Stimulated activated memory B cell treated with anti-CD40 and anti-IgM and Interleukin-4, amounts not matched to agents 10 μg/mL and 1 μg/mL and 100 μg/mL, for 72 hours (primary cell): ENCODE results near the gene TMEM141.
"Not testable (repeated sequence)": the region's sequence is repeated elsewhere in the genome, so short reads cannot be mapped to it uniquely, and the experiment has no call there.

Experiments used
- ATAC-seq: fragments of 150-1000 bp; cut with Tn5 transposase; 2 replicates; pipeline ENCODE4 v1.10.0; 2021
- H3K27ac Mint-ChIP-seq: one replicate; pipeline ENCODE4 v1.8.0; 2022; ENCODE audit warnings: mild to moderate bottlenecking, mixed read lengths
- H3K27me3 Mint-ChIP-seq: one replicate; pipeline ENCODE4 v1.8.0; 2022; ENCODE audit warnings: mixed read lengths
- H3K36me3 Mint-ChIP-seq: one replicate; pipeline ENCODE4 v1.8.0; 2022; ENCODE audit warnings: mixed read lengths
- H3K4me1 Mint-ChIP-seq: one replicate; pipeline ENCODE4 v1.8.0; 2022; ENCODE audit warnings: mixed read lengths
- H3K4me3 Mint-ChIP-seq: one replicate; pipeline ENCODE4 v1.8.0; 2022; ENCODE audit warnings: mild to moderate bottlenecking, moderate library complexity, mixed read lengths
- H3K9me3 Mint-ChIP-seq: one replicate; pipeline ENCODE4 v1.8.0; 2022; ENCODE audit warnings: mixed read lengths

Gene TMEM141

GRCh38 chr9:136751244-136751643 is 39.9 kb upstream of the TMEM141 start:
- no peak overlapping the region for H3K4me3 Mint-ChIP-seq
- no peaks in the 10 kb centered on the region for H3K27me3 Mint-ChIP-seq
- H3K27ac Mint-ChIP-seq = peak overlapping the region; percentile 86
- H3K4me1 Mint-ChIP-seq = peaks cover 46% of the 10 kb centered on the region
- ATAC-seq = no peak
- H3K9me3 Mint-ChIP-seq = peaks cover 24% of the 10 kb centered on the region
- peaks cover 15% of the 10 kb centered on the region for H3K36me3 Mint-ChIP-seq

DNA sequence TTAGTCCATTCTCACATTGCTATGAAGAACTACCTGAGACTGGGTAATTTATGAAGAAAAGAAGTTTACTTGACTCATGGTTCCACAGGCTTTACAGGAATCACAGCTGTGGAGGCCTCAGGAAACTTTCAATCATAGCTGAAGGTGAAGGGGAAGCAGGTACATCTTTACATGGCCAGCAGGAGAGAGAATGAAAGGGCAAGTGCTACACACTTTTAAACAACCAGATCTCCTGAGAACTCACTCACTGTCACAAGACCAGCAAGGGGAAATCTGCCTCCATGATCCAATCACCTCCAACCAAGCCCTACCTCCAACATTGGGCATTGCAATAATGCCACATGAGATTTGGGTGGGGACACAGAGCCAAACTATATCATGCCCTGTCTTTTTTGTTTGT is 39.3 kb upstream of the TMEM141 start:
- H3K36me3 Mint-ChIP-seq = peaks cover 15% of the 10 kb centered on the region
- no peak for ATAC-seq
- H3K27ac Mint-ChIP-seq = no peak overlapping the region
- peaks cover 44% of the 10 kb centered on the region for H3K4me1 Mint-ChIP-seq
- no peaks in the 10 kb centered on the region for H3K27me3 Mint-ChIP-seq
- H3K4me3 Mint-ChIP-seq = no peak overlapping the region
- H3K9me3 Mint-ChIP-seq = peaks cover 24% of the 10 kb centered on the region

GRCh38 chr9:136753371-136754058 is 37.6 kb upstream of the TMEM141 start:
- peaks cover 15% of the 10 kb centered on the region for H3K36me3 Mint-ChIP-seq
- no peaks in the 10 kb centered on the region for H3K27me3 Mint-ChIP-seq
- peaks cover 24% of the 10 kb centered on the region for H3K9me3 Mint-ChIP-seq
- no peak overlapping the region for H3K4me3 Mint-ChIP-seq
- no peak overlapping the region for H3K27ac Mint-ChIP-seq
- H3K4me1 Mint-ChIP-seq = peaks cover 34% of the 10 kb centered on the region
- no peak for ATAC-seq

GRCh38 chr9:136754059-136754572 is 37.0 kb upstream of the TMEM141 start:
- no peaks in the 10 kb centered on the region for H3K27me3 Mint-ChIP-seq
- no peak overlapping the region for H3K27ac Mint-ChIP-seq
- H3K4me1 Mint-ChIP-seq = peaks cover 28% of the 10 kb centered on the region
- H3K36me3 Mint-ChIP-seq = peaks cover 15% of the 10 kb centered on the region
- ATAC-seq = peak; percentile 0
- no peak overlapping the region for H3K4me3 Mint-ChIP-seq
- H3K9me3 Mint-ChIP-seq = peaks cover 24% of the 10 kb centered on the region

DNA sequence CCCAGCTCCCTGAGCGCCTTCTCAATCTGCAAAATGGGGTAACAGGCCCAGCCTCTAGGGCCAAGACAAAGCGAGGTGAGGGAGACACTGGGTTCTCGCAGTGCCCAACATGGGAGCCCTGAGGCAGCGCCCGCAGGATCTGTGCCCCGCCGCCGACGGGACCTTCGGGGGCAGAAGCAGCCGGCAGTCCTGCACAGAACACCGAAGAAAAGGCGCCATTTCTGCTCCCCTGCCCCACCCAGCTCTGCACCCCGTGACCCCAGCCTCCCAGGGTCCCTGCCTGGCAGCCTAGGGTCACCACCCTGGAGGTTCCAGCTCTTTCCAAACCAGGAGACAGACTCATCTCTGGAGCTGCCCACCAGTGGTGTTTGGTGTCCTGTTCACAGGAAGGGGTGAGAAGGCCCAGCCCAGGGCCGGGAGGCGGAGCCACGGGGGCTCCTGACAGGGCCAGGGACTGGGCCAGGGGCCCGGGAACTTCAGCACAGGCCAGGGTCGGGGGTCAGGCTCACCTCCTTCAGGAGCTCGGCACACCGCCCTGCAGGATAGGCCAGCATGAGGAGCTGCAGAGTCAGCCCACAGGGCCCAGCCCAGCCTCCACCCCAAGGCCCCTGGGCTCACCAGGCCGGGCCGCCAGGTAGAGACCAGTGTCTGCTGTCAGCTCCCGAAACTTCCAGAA is 36.4 kb upstream of the TMEM141 start:
- Mint-ChIP-seq H3K4me3 (no peak overlapping the region), H3K27me3 (no peaks in the 10 kb centered on the region), H3K36me3 (peaks cover 15% of the 10 kb centered on the region), H3K9me3 (peaks cover 24% of the 10 kb centered on the region), H3K27ac (no peak overlapping the region), H3K4me1 (peaks cover 27% of the 10 kb centered on the region)
- no peak for ATAC-seq

- H3K9me3 Mint-ChIP-seq = peaks cover 24% of the 10 kb centered on the region
- H3K36me3 Mint-ChIP-seq = peaks cover 15% of the 10 kb centered on the region
- not testable (repeated sequence) for H3K27me3 Mint-ChIP-seq, H3K27ac Mint-ChIP-seq, ATAC-seq, H3K4me3 Mint-ChIP-seq
- H3K4me1 Mint-ChIP-seq = peaks cover 27% of the 10 kb centered on the region
Observed at GRCh38 chr9:136755302-136756133, 35.6 kb upstream of the TMEM141 start.

GRCh38 chr9:136756134-136756438 is 35.1 kb upstream of the TMEM141 start:
- Mint-ChIP-seq H3K27me3 (no peaks in the 10 kb centered on the region), H3K4me3 (no peak overlapping the region), H3K36me3 (peaks cover 15% of the 10 kb centered on the region), H3K4me1 (peaks cover 27% of the 10 kb centered on the region), H3K27ac (no peak overlapping the region), H3K9me3 (peaks cover 18% of the 10 kb centered on the region)
- no peak for ATAC-seq

DNA sequence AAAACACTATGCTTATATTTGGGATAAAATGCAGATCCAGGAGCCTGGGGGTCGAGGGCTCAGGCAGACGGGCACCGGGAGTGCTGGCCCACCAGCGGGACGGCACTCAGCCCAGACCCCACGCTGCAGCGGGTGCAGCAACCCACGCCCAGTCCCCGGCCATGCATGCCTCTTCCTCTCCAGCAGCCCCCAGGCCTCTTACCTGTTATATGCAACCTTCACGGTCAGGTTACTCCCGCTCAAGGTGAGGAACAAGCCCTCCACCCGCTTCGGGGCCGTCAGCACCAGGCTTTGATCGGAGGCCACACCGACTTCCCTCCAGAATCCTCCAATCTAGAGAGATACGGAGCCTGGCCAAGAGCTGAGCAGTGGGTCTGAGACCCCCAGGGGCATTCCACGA is 34.3 kb upstream of the TMEM141 start:
- peaks cover 15% of the 10 kb centered on the region for H3K9me3 Mint-ChIP-seq
- no peak overlapping the region for H3K4me3 Mint-ChIP-seq
- H3K27me3 Mint-ChIP-seq = no peaks in the 10 kb centered on the region
- H3K4me1 Mint-ChIP-seq = peaks cover 29% of the 10 kb centered on the region
- no peak for ATAC-seq
- H3K27ac Mint-ChIP-seq = peak overlapping the region; percentile 53
- H3K36me3 Mint-ChIP-seq = peaks cover 15% of the 10 kb centered on the region

GRCh38 chr9:136757328-136757727 is 33.8 kb upstream of the TMEM141 start:
- no peaks in the 10 kb centered on the region for H3K27me3 Mint-ChIP-seq
- ATAC-seq = no peak
- H3K4me3 Mint-ChIP-seq = peak overlapping the region; percentile 43
- peaks cover 12% of the 10 kb centered on the region for H3K36me3 Mint-ChIP-seq
- peaks cover 14% of the 10 kb centered on the region for H3K9me3 Mint-ChIP-seq
- H3K27ac Mint-ChIP-seq = peak overlapping the region; percentile 53
- peaks cover 29% of the 10 kb centered on the region for H3K4me1 Mint-ChIP-seq

DNA sequence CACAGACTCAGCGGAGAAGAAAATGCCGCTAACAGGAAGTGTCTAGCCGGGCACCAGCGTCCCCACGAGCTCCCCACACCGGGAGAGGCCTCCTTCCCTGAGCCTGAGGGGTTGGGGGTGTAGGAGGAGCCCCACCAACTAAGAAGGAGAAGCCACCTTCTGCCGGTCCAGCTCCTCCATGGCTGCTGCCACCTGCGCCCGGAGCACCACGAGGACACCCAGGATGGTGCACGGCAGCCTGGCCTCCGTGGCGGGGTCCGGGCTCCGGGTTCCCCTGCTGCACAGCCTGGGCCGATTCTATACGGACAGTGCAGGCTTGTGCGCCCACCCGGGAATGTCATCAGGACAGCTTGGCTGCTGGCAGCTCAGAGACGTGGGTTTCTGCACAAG is 33.4 kb upstream of the TMEM141 start:
- peak overlapping the region; percentile 43 for H3K4me3 Mint-ChIP-seq
- peaks cover 8% of the 10 kb centered on the region for H3K36me3 Mint-ChIP-seq
- peak; percentile 4 for ATAC-seq
- H3K9me3 Mint-ChIP-seq = peaks cover 10% of the 10 kb centered on the region
- peak overlapping the region; percentile 53 for H3K27ac Mint-ChIP-seq
- H3K4me1 Mint-ChIP-seq = peaks cover 29% of the 10 kb centered on the region
- no peaks in the 10 kb centered on the region for H3K27me3 Mint-ChIP-seq

- H3K27ac Mint-ChIP-seq = peak overlapping the region; percentile 63
- no peak overlapping the region for H3K4me3 Mint-ChIP-seq
- ATAC-seq = no peak
- H3K9me3 Mint-ChIP-seq = peaks cover 10% of the 10 kb centered on the region
- peaks cover 29% of the 10 kb centered on the region for H3K4me1 Mint-ChIP-seq
- no peaks in the 10 kb centered on the region for H3K27me3 Mint-ChIP-seq
- H3K36me3 Mint-ChIP-seq = peaks cover 6% of the 10 kb centered on the region
Observed at GRCh38 chr9:136759001-136759400, 32.1 kb upstream of the TMEM141 start.

- H3K27me3 Mint-ChIP-seq = no peaks in the 10 kb centered on the region
- H3K36me3 Mint-ChIP-seq = peaks cover 6% of the 10 kb centered on the region
- peaks cover 29% of the 10 kb centered on the region for H3K4me1 Mint-ChIP-seq
- no peak overlapping the region for H3K4me3 Mint-ChIP-seq
- ATAC-seq = no peak
- H3K27ac Mint-ChIP-seq = peak overlapping the region; percentile 63
- H3K9me3 Mint-ChIP-seq = peaks cover 10% of the 10 kb centered on the region
Observed at GRCh38 chr9:136759436-136760325, 31.5 kb upstream of the TMEM141 start.

DNA sequence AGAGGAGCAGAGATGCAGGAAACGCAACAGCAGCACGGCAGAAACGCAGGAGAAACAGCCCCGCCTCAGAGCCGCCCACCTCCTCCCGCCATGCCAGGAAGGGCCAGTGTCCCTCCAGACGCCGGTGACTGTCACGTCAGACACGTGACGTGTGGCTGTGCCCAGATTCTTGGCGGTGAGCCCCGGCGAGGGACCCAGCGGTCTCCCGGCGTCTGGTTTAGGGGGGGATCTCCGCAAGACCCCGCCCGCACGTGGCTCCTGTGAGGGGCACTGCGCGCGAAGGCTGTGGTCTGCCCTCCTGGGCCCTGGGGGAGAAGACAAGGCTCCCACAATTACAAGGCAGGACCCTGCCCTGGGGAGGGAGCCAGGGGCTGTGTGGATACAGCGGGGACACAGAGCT is 30.7 kb upstream of the TMEM141 start:
- peaks cover 4% of the 10 kb centered on the region for H3K36me3 Mint-ChIP-seq
- no peaks in the 10 kb centered on the region for H3K27me3 Mint-ChIP-seq
- no peak overlapping the region for H3K4me3 Mint-ChIP-seq
- H3K4me1 Mint-ChIP-seq = peaks cover 33% of the 10 kb centered on the region
- peaks cover 8% of the 10 kb centered on the region for H3K9me3 Mint-ChIP-seq
- H3K27ac Mint-ChIP-seq = peak overlapping the region; percentile 67
- no peak for ATAC-seq

- not testable (repeated sequence) for H3K27me3 Mint-ChIP-seq, H3K4me3 Mint-ChIP-seq, H3K36me3 Mint-ChIP-seq, ATAC-seq, H3K9me3 Mint-ChIP-seq
- H3K4me1 Mint-ChIP-seq = peaks cover 38% of the 10 kb centered on the region
- H3K27ac Mint-ChIP-seq = peak overlapping the region; percentile 67
Observed at GRCh38 chr9:136760834-136761544, 30.2 kb upstream of the TMEM141 start.
